Left lung (tissue), 10 donors: ENCODE results near the gene PROX2. TPM values are rescaled to one million over a fixed set of nuclear protein-coding genes. Genes with fewer than 3 reads are reported as not detected.

Experiments used
- ATAC-seq: fragments of 200-7000 bp; cut with Tn5 transposase; one replicate; pipeline ENCODE4 v1.9.1; 2020; ENCODE audit warnings: moderate library complexity
- DNase-seq, 4 donors: peaks; one replicate each; pipeline ENCODE4 v3.0.0-alpha.2; 2013 to 2020
- H3K27ac ChIP-seq, 2 donors: fragments of 200-600 bp; sonication (generic) in 1 of 2; one replicate each; pipeline versions ENCODE4 v1.5.0 to v1.8.0; 2020 to 2021
- H3K27me3 ChIP-seq, 2 donors: fragments of 200-600 bp; sonication (generic) in 1 of 2; one replicate each; pipeline versions ENCODE4 v1.5.0 to v1.8.0; 2020 to 2021
- H3K36me3 ChIP-seq, 2 donors: fragments of 200-600 bp; sonication (generic) in 1 of 2; one replicate each; pipeline versions ENCODE4 v1.5.0 to v1.8.0; 2020 to 2021
- H3K4me1 ChIP-seq, 2 donors: fragments of 200-600 bp; one replicate each; pipeline ENCODE4 v1.8.0; 2021
- H3K4me3 ChIP-seq, 2 donors: fragments of 200-600 bp; sonication (generic) in 1 of 2; one replicate each; pipeline versions ENCODE4 v1.5.0 to v1.8.0; 2020 to 2021; ENCODE audit warnings: mild to moderate bottlenecking in 1 of 2
- H3K9me3 ChIP-seq, 2 donors: fragments of 200-600 bp; sonication (generic) in 1 of 2; one replicate each; pipeline versions ENCODE4 v1.5.0 to v1.8.0; 2020 to 2021
- intact Hi-C, 2 donors: fragments of 100-400 bp; cut with DNase I; formaldehyde crosslinking; loops; one replicate each; pipeline versions ENCODE4 v1.11.2 to v1.14.2; 2022
- polyA plus RNA-seq, 6 donors: library from polyadenylated mRNA; unstranded; fragments of 120-200 nt; gene quantifications; one replicate each; pipeline ENCODE4 v1.2.1, GENCODE V29; 2013; ENCODE audit not compliant: insufficient read length in 6 of 6
- total RNA-seq, 2 donors: library from RNA; stranded (reverse); fragmentation: NEBNext Ultra II Directional; extraction: Animal tissue kit (Norgen Biotek cat#: 25700); gene quantifications; one replicate each; pipeline ENCODE4 v1.2.1, GENCODE V29; 2021
- TF ChIP-seq, protein P1 (sequence below), 2 donors: fragments of 200-600 bp; sonication (generic) in 1 of 2; IDR thresholded peaks; one replicate each; pipeline versions ENCODE4 v1.5.0 to v1.8.0; 2021; ENCODE audit warnings: antibody characterized with exemption in 2 of 2
- donor health status: DM: no; HTN: yes; CAD: no.
- donor health status: DM: no; HTN: no; CAD: no.

PROX2 gene
- total and polyA plus RNA-seq, 8 donors = 0.08 to 3.8 (median 3.1) TPM; not detected in 1

GRCh38 chr14:74912801-74913200 is 36.9 kb upstream of the PROX2 start:
- H3K27me3 ChIP-seq = no peaks in the 10 kb centered on the region
- no peaks in the 10 kb centered on the region for H3K9me3 ChIP-seq
- TF ChIP-seq, protein P1, sequence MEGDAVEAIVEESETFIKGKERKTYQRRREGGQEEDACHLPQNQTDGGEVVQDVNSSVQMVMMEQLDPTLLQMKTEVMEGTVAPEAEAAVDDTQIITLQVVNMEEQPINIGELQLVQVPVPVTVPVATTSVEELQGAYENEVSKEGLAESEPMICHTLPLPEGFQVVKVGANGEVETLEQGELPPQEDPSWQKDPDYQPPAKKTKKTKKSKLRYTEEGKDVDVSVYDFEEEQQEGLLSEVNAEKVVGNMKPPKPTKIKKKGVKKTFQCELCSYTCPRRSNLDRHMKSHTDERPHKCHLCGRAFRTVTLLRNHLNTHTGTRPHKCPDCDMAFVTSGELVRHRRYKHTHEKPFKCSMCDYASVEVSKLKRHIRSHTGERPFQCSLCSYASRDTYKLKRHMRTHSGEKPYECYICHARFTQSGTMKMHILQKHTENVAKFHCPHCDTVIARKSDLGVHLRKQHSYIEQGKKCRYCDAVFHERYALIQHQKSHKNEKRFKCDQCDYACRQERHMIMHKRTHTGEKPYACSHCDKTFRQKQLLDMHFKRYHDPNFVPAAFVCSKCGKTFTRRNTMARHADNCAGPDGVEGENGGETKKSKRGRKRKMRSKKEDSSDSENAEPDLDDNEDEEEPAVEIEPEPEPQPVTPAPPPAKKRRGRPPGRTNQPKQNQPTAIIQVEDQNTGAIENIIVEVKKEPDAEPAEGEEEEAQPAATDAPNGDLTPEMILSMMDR (IDR thresholded peaks at IDR 0.05) = no peak
- H3K4me3 ChIP-seq = no peak overlapping the region
- DNase-seq (no peak), ATAC-seq (no peak)
- H3K27ac ChIP-seq = no peak overlapping the region
- H3K36me3 ChIP-seq = no peaks in the 10 kb centered on the region
- H3K4me1 ChIP-seq = peaks cover 0 to 7% of the 10 kb centered on the region in 2 donors
- intact Hi-C loops = no loop called here

DNA sequence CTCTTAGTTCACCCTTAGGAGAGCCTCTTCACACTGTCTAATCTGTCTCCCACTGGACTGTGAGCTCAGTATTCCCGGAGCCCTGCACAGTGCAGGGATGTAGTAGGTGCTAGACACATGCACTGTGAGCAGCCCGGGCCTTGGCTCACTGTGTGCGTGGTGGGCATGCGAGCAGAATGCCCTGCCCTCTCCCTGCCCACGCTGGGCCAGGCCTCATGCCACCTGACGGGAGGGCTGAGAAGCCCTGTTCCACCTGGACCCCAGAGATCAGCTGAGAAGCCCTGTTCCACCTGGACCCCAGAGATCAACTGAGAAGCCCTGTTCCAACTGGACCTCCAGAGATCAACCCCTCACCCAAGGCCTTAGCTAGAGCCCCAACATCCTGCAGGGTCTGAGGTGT is 36.2 kb upstream of the PROX2 start:
- no peak for DNase-seq
- intact Hi-C loops = no loop called here
- no peak overlapping the region for H3K4me3 ChIP-seq
- ATAC-seq = no peak
- H3K27me3 ChIP-seq = no peaks in the 10 kb centered on the region
- no peaks in the 10 kb centered on the region for H3K36me3 ChIP-seq
- H3K4me1 ChIP-seq = peaks cover 2 to 3% of the 10 kb centered on the region in 2 donors
- no peak overlapping the region for H3K27ac ChIP-seq
- H3K9me3 ChIP-seq = no peaks in the 10 kb centered on the region
- TF ChIP-seq, protein P1 (IDR thresholded peaks at IDR 0.05) = no peak

GRCh38 chr14:74911704-74912103 is 35.8 kb upstream of the PROX2 start:
- peaks cover 0 to 3% of the 10 kb centered on the region in 2 donors for H3K36me3 ChIP-seq
- TF ChIP-seq, protein P1 (IDR thresholded peaks at IDR 0.05) = no peak
- ATAC-seq (no peak), DNase-seq (no peak)
- no peak overlapping the region for H3K4me3 ChIP-seq
- peaks cover 0 to 3% of the 10 kb centered on the region in 2 donors for H3K4me1 ChIP-seq
- intact Hi-C loops = no loop called here
- no peaks in the 10 kb centered on the region for H3K9me3 ChIP-seq
- no peaks in the 10 kb centered on the region for H3K27me3 ChIP-seq
- H3K27ac ChIP-seq = no peak overlapping the region

DNA sequence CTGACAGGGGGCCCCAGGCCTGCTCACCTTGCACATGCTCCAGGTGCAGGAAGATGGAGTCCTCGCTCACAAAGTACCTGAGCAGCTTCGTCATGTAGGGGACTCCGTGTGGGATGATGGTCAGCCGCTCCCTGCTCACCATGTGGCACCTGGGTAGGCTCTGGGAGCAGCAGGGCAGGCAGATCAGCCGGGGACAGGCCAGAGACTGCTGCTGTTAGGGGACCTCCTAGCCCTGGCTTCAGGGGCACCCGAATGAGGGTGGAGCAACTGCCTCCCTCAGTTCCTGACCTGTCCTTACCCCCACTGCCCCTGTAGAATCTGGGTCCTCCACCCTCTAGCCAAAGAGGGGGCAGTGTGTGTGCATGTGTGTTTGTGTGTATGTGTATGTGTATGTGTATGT is 35.3 kb upstream of the PROX2 start:
- no peak for ATAC-seq
- peaks cover 0 to 3% of the 10 kb centered on the region in 2 donors for H3K4me1 ChIP-seq
- DNase-seq = no peak
- H3K4me3 ChIP-seq = no peak overlapping the region
- intact Hi-C loops = no loop called here
- peaks cover 0 to 8% of the 10 kb centered on the region in 2 donors for H3K36me3 ChIP-seq
- H3K9me3 ChIP-seq = no peaks in the 10 kb centered on the region
- no peaks in the 10 kb centered on the region for H3K27me3 ChIP-seq
- H3K27ac ChIP-seq = no peak overlapping the region
- TF ChIP-seq, protein P1 (IDR thresholded peaks at IDR 0.05) = no peak

GRCh38 chr14:74910556-74910955 is 34.6 kb upstream of the PROX2 start:
- peaks cover 0 to 8% of the 10 kb centered on the region in 2 donors for H3K36me3 ChIP-seq
- no peak overlapping the region for H3K27ac ChIP-seq
- ATAC-seq (no peak), DNase-seq (no peak)
- H3K4me1 ChIP-seq = peaks cover 0 to 7% of the 10 kb centered on the region in 2 donors
- H3K9me3 ChIP-seq = no peaks in the 10 kb centered on the region
- no peak overlapping the region for H3K4me3 ChIP-seq
- intact Hi-C loops = no loop called here
- TF ChIP-seq, protein P1 (IDR thresholded peaks at IDR 0.05) = no peak
- no peaks in the 10 kb centered on the region for H3K27me3 ChIP-seq
